HepG2 (cell line): ENCODE results near the gene SLIT3. TPM values are rescaled to one million over a fixed set of nuclear protein-coding genes. Genes with fewer than 3 reads are reported as not detected.
A peak's percentile ranks its signal among the peaks of the same experiment; 100 is the strongest.

Source experiments
- ATAC-seq: fragments of 200-7000 bp; cut with Tn5 transposase; 3 replicates; pipeline ENCODE4 v1.9.1; 2020; ENCODE audit warnings: mild to moderate bottlenecking, moderate library complexity
- BruUV-seq: library from RNA; stranded (reverse); fragments of 400-500 nt; replicated peaks from 2 replicates; lab custom pipeline; 2021; lab: Mats Ljungman, UMichigan
- CTCF ChIA-PET: fragments of 300-600 bp; formaldehyde crosslinking; extraction: SDS; loops from one replicate; lab custom pipeline; 2021; ENCODE audit warnings: low total read pairs, inconsistent platforms, low intra/inter-chr PET ratio; lab: Yijun Ruan, JAX
- POLR2A ChIA-PET: fragments of 350-600 bp; sonication (Branson Sonifier 250); formaldehyde crosslinking; loops from one replicate; lab custom pipeline; 2020; ENCODE audit warnings: antibody characterized with exemption, inconsistent platforms; lab: Yijun Ruan, JAX
- DNase-seq: peaks from one replicate; pipeline ENCODE4 v3.0.0-alpha.2; 2015; ENCODE audit warnings: low spot score
- FAIRE-seq: peaks from 3 replicates; lab custom pipeline; 2011; peaks lifted over from hg19 to GRCh38; lab: Jason Lieb, UNC
- H2AFZ ChIP-seq: one replicate; pipeline ENCODE4 v1.6.1; 2011; ENCODE audit warnings: low read length, inconsistent platforms
- H3K27ac ChIP-seq: fragments of 300-600 bp; 3 replicates; pipeline ENCODE4 v1.8.0; 2011; ENCODE audit warnings: mixed run types, mild to moderate bottlenecking, mixed read lengths, low read length, inconsistent platforms; ENCODE audit not compliant: insufficient read depth; ENCODE audit errors: extremely low read length
- H3K27me3 ChIP-seq, 2 experiments: fragments of 200-600 bp in 1 of 2; 2 replicates in 1 of 2; 3 replicates in 1 of 2; pipeline versions ENCODE4 v1.6.0 to v1.8.0; 2011; ENCODE audit warnings: low read length in 2 of 2, mild to moderate bottlenecking in 2 of 2, moderate library complexity in 2 of 2, inconsistent platforms in 1 of 2; ENCODE audit not compliant: insufficient read depth in 2 of 2, control insufficient read depth in 1 of 2
- H3K36me3 ChIP-seq, 2 experiments: fragments of 200-600 bp in 1 of 2; replicated peaks in 1 of 2; 2 replicates in 1 of 2; 3 replicates in 1 of 2; pipeline versions ENCODE4 v1.5.1 to v1.8.0; 2011; ENCODE audit warnings: low read length in 2 of 2, inconsistent platforms in 1 of 2; ENCODE audit not compliant: insufficient read depth in 2 of 2, control insufficient read depth in 1 of 2
- H3K4me1 ChIP-seq: 2 replicates; pipeline ENCODE4 v1.5.1; 2012; ENCODE audit warnings: low read length, inconsistent platforms; ENCODE audit not compliant: insufficient read depth
- H3K4me2 ChIP-seq: 2 replicates; pipeline ENCODE4 v1.6.0; 2011; ENCODE audit warnings: low read depth, low read length, inconsistent platforms
- H3K4me3 ChIP-seq, 3 experiments: fragments of 200-600 bp in 1 of 3; sonication (generic), shearing (Covaris generic) in 1 of 3; replicated peaks in 1 of 3; 2 replicates each; pipeline ENCODE4 v1.5.1; 2011 to 2016; ENCODE audit warnings: low read length in 3 of 3, inconsistent platforms in 2 of 3, low read depth in 2 of 3, mild to moderate bottlenecking in 2 of 3, control low read depth in 1 of 3, mixed read lengths in 1 of 3; ENCODE audit not compliant: insufficient read depth in 1 of 3
- H3K79me2 ChIP-seq: one replicate; pipeline ENCODE4 v1.6.1; 2011; ENCODE audit warnings: low read length, inconsistent platforms; ENCODE audit not compliant: insufficient read depth
- H3K9ac ChIP-seq: 2 replicates; pipeline ENCODE4 v1.6.0; 2011; ENCODE audit warnings: mild to moderate bottlenecking, low read depth, low read length, inconsistent platforms; ENCODE audit not compliant: insufficient read depth
- H3K9me3 ChIP-seq: 2 replicates; pipeline ENCODE4 v1.5.1; 2012; ENCODE audit warnings: mild to moderate bottlenecking, low read length
- H4K20me1 ChIP-seq: 2 replicates; pipeline ENCODE4 v1.6.0; 2011; ENCODE audit warnings: inconsistent platforms, mild to moderate bottlenecking, low read length, moderate library complexity; ENCODE audit not compliant: insufficient read depth
- BCL6 ChIP-seq: IDR thresholded peaks from 2 replicates; pipeline ENCODE4 v1.6.1; 2016; ENCODE audit warnings: missing genetic modification reagents, missing compliant biosample characterization
- CHD4 ChIP-seq: fragments of 200-600 bp; sonication (generic); IDR thresholded peaks from 2 replicates; pipeline ENCODE4 v1.7.0; 2017; ENCODE audit warnings: mild to moderate bottlenecking, low read length, borderline replicate concordance
- CTCF ChIP-seq: sonication (generic); formaldehyde crosslinking; IDR thresholded peaks from 2 replicates; pipeline ENCODE4 v1.5.0; 2020; ENCODE audit warnings: mild to moderate bottlenecking, missing genetic modification reagents, moderate library complexity
- FOXM1 ChIP-seq: sonication (generic); formaldehyde crosslinking; IDR thresholded peaks from 2 replicates; pipeline ENCODE4 v1.5.0; 2020; ENCODE audit warnings: missing genetic modification reagents
- HNF4A ChIP-seq: sonication (generic); formaldehyde crosslinking; IDR thresholded peaks from 2 replicates; pipeline ENCODE4 v1.4.0; 2020; ENCODE audit warnings: missing genetic modification reagents
- IKZF5 ChIP-seq: IDR thresholded peaks from 2 replicates; pipeline ENCODE4 v1.6.1; 2018; ENCODE audit warnings: missing genetic modification reagents, mild to moderate bottlenecking, missing compliant biosample characterization
- PAWR ChIP-seq: sonication (generic); formaldehyde crosslinking; IDR thresholded peaks from 2 replicates; pipeline ENCODE4 v1.4.0; 2020; ENCODE audit warnings: missing genetic modification reagents, mild to moderate bottlenecking, borderline replicate concordance
- SETDB1 ChIP-seq: sonication (generic); formaldehyde crosslinking; IDR thresholded peaks from 2 replicates; pipeline ENCODE4 v1.5.1; 2020; ENCODE audit warnings: missing genetic modification reagents, mild to moderate bottlenecking, borderline replicate concordance
- SOX6 ChIP-seq, 2 experiments: fragments of 450-650 bp in 1 of 2; sonication (generic) in 1 of 2; formaldehyde crosslinking in 1 of 2; IDR thresholded peaks; 2 replicates each; pipeline versions ENCODE4 v1.4.0 to v1.6.1; 2017 to 2020; ENCODE audit warnings: antibody characterized with exemption in 1 of 2, mild to moderate bottlenecking in 1 of 2, missing genetic modification reagents in 1 of 2
- TFAP4 ChIP-seq: sonication (generic); IDR thresholded peaks from 2 replicates; pipeline ENCODE4 v1.6.1; 2016; ENCODE audit warnings: low read depth, borderline replicate concordance
- ZC3H4 ChIP-seq: sonication (generic); formaldehyde crosslinking; IDR thresholded peaks from 2 replicates; pipeline ENCODE4 v1.4.0; 2020; ENCODE audit warnings: missing genetic modification reagents, borderline replicate concordance
- ZNF251 ChIP-seq: sonication (generic); formaldehyde crosslinking; IDR thresholded peaks from 2 replicates; pipeline ENCODE4 v1.9.0; 2021; ENCODE audit warnings: mild to moderate bottlenecking, missing genetic modification reagents
- ZNF280B ChIP-seq: sonication (generic); formaldehyde crosslinking; IDR thresholded peaks from 2 replicates; pipeline ENCODE4 v1.5.0; 2020; ENCODE audit warnings: missing genetic modification reagents, mild to moderate bottlenecking, borderline replicate concordance
- ZNF335 ChIP-seq: sonication (generic); formaldehyde crosslinking; IDR thresholded peaks from 2 replicates; pipeline ENCODE4 v1.4.0; 2020; ENCODE audit warnings: missing genetic modification reagents
- ZNF460 ChIP-seq: sonication (generic); formaldehyde crosslinking; IDR thresholded peaks from 2 replicates; pipeline ENCODE4 v1.5.1; 2020; ENCODE audit warnings: missing genetic modification reagents, mild to moderate bottlenecking, borderline replicate concordance
- ZUFSP ChIP-seq: sonication (generic); formaldehyde crosslinking; IDR thresholded peaks from 2 replicates; pipeline ENCODE4 v1.9.0; 2021; ENCODE audit warnings: missing genetic modification reagents, mild to moderate bottlenecking, borderline replicate concordance
- WGBS: methylation state at CpG from one replicate; pipeline ENCODE4 v1.1.6; 2017; ENCODE audit warnings: low lambda C conversion rate; 5-methylcytosine and 5-hydroxymethylcytosine counted together
- in situ Hi-C: cut with HindIII; loops from 2 replicates; pipeline ENCODE4 v1.10.0; 2017; ENCODE audit warnings: low pct_unique_long_range_greater_than_20kb; ENCODE audit not compliant: extremely low pct_ligation_motif_present
- intact Hi-C: fragments of 100-400 bp; cut with micrococcal nuclease; formaldehyde crosslinking; loops from one replicate; pipeline ENCODE4 v1.10.0; 2022; ENCODE audit not compliant: unreplicated experiment
- polyA plus RNA-seq, 8 experiments: library from polyadenylated mRNA; depleted of rRNA in 3 of 8; stranded (reverse) in 7 of 8; unstranded in 1 of 8; fragments of >200 nt; fragmentation: Illumina TruSeq in 4 of 8; extraction: Trizol in 4 of 8; gene quantifications; 2 replicates each; pipeline versions ENCODE4 v1.2.1 to v1.2.3, GENCODE V29; 2011 to 2016; ENCODE audit warnings: low read depth in 4 of 8, missing spikeins in 1 of 8, mixed read lengths in 1 of 8; ENCODE audit not compliant: insufficient read depth in 1 of 8
- total RNA-seq, 5 experiments: library from RNA; depleted of rRNA; stranded (reverse); fragments of >200 nt; fragmentation: Illumina TruSeq; extraction: Trizol; gene quantifications; 2 replicates each; pipeline ENCODE4 v1.2.3, GENCODE V29; 2016; ENCODE audit warnings: low read depth in 1 of 5

The SLIT3 gene
- total and polyA plus RNA-seq, 2 of the 13 experiments (the other 11 are each of a cell fraction or from before 2014, with no cell fraction given), result not detected

GRCh38 chr5:168696611-168697010, 604.3 kb downstream of the SLIT3 start (continued):
- TF ChIP-seq IKZF5 (CRISPR knock-in tag) (no peak), HNF4A (CRISPR knock-in tag) (peak; percentile 63), TFAP4 (peak; percentile 76; the same call in 1 of the 2 replicates), SOX6 (IDR thresholded peaks at IDR 0.05) (no peak), SOX6 (CRISPR knock-in tag; IDR thresholded peaks at IDR 0.05) (peak; percentile 32; the same call in 1 of the 2 replicates), BCL6 (CRISPR knock-in tag) (peak; percentile 79), ZNF460 (CRISPR knock-in tag) (no peak)

GRCh38 chr5:168695301-168695835, 605.6 kb downstream of the SLIT3 start:
- ChIA-PET POLR2A (no interaction called here), CTCF (no interaction called here)
- Histone ChIP-seq H3K36me3 (no peaks in the 10 kb centered on the region), H3K79me2 (no peaks in the 10 kb centered on the region), H3K27ac (no peak overlapping the region), H3K4me3 (no peak overlapping the region), H3K27me3 (peaks cover 1 to 19% of the 10 kb centered on the region in 2 experiments; a peak in 3 of 5 replicates), H3K9ac (no peak overlapping the region), H4K20me1 (no peaks in the 10 kb centered on the region), H3K4me2 (no peak overlapping the region), H2AFZ (no peak overlapping the region), H3K4me1 (peaks cover 37% of the 10 kb centered on the region), H3K9me3 (no peaks in the 10 kb centered on the region)
- FAIRE-seq (no peak), ATAC-seq (no peak), DNase-seq (no peak)
- intact Hi-C loops, result no loop called here
- 14% methylated on average over 5 of the region's 5 CpGs for WGBS
- in situ Hi-C loops, result loop anchor here (25.0 kb wide), 2 partner anchors 433 to 892 kb away; partner anchors contain the start of gene SPDL1
- BruUV-seq, result no TSS peak
- TF ChIP-seq ZNF251 (no peak), SETDB1 (CRISPR knock-in tag) (no peak), ZUFSP (no peak), ZNF280B (no peak), ZC3H4 (CRISPR knock-in tag) (no peak), CHD4 (no peak), ZNF335 (CRISPR knock-in tag) (no peak), PAWR (CRISPR knock-in tag) (no peak), CTCF (CRISPR knock-in tag) (no peak), FOXM1 (CRISPR knock-in tag) (no peak)
